Naive thymus-derived CD8-positive, alpha-beta T cell (primary cell): ENCODE measurements around the gene PAPPA. TPM values are rescaled to one million over a fixed set of nuclear protein-coding genes. Genes with fewer than 3 reads are reported as not detected.

Experiments used
- ATAC-seq, 2 donors: fragments of 150-1000 bp; cut with Tn5 transposase in 1 of 2; sonication (Bioruptor Pico), chemical (Tn5 transposase) in 1 of 2; 1 replicate in 1 of 2; 2 replicates in 1 of 2; pipeline ENCODE4 v1.10.0; 2021; ENCODE audit warnings: mild to moderate bottlenecking in 2 of 2, moderate library complexity in 2 of 2
- POLR2A ChIA-PET: fragments of 350-600 bp; sonication (Branson Sonifier 250); formaldehyde crosslinking; loops from one replicate; lab custom pipeline; 2021; ENCODE audit warnings: antibody characterized with exemption; lab: Charles Lee
- DNase-seq, 10 donors: peaks; one replicate each; pipeline versions ENCODE4 v3.0.0 to v3.0.0-alpha.2; 2020 to 2022
- H3K27ac Mint-ChIP-seq, 10 donors: one replicate each; pipeline ENCODE4 v1.8.0; 2020 to 2022; ENCODE audit warnings: mild to moderate bottlenecking in 10 of 10, mixed read lengths in 10 of 10, moderate library complexity in 4 of 10, inconsistent platforms in 1 of 10
- H3K27me3 Mint-ChIP-seq, 5 donors: one replicate each; pipeline ENCODE4 v1.8.0; 2021 to 2022; ENCODE audit warnings: mixed read lengths in 5 of 5
- H3K36me3 Mint-ChIP-seq, 3 donors: one replicate each; pipeline ENCODE4 v1.8.0; 2020 to 2022; ENCODE audit warnings: mixed read lengths in 3 of 3, mild to moderate bottlenecking in 2 of 3, inconsistent platforms in 1 of 3
- H3K4me1 Mint-ChIP-seq, 4 donors: one replicate each; pipeline ENCODE4 v1.8.0; 2021 to 2022; ENCODE audit warnings: mixed read lengths in 4 of 4
- H3K4me3 Mint-ChIP-seq, 10 donors: one replicate each; pipeline ENCODE4 v1.8.0; 2020 to 2022; ENCODE audit warnings: mild to moderate bottlenecking in 10 of 10, mixed read lengths in 10 of 10, moderate library complexity in 6 of 10, inconsistent platforms in 1 of 10
- H3K9me3 Mint-ChIP-seq, 9 donors: one replicate each; pipeline ENCODE4 v1.8.0; 2020 to 2022; ENCODE audit warnings: mixed read lengths in 9 of 9, mild to moderate bottlenecking in 3 of 9, inconsistent platforms in 1 of 9, moderate library complexity in 1 of 9
- polyA plus RNA-seq, 3 donors: library from polyadenylated mRNA; unstranded; fragments of 300-500 nt; fragmentation: Illumina TruSeq; gene quantifications; one replicate each; pipeline ENCODE4 v1.2.3, GENCODE V29; 2021
- total RNA-seq, 8 experiments: library from RNA in 2 of 8; stranded (reverse) in 2 of 8; gene quantifications; one replicate each; pipeline ENCODE4 v1.2.3 and lab custom pipeline; 2021 to 2026

Gene PAPPA
- total and polyA plus RNA-seq, 5 experiments from 2014 or later = 0.09 TPM; not detected in 4

GRCh38 chr9:116360989-116361388 is 207.4 kb downstream of the PAPPA start:
- POLR2A ChIA-PET = no interaction called here
- Mint-ChIP-seq H3K9me3 (no peaks in the 10 kb centered on the region), H3K4me3 (no peak overlapping the region), H3K4me1 (no peaks in the 10 kb centered on the region), H3K27ac (no peak overlapping the region), H3K27me3 (peaks cover 0 to 3% (median 0%) of the 10 kb centered on the region in 5 donors), H3K36me3 (no peaks in the 10 kb centered on the region)
- no peak for ATAC-seq
- DNase-seq = no peak

GRCh38 chr9:116361547-116361946 is 208.0 kb downstream of the PAPPA start:
- Mint-ChIP-seq H3K9me3 (no peaks in the 10 kb centered on the region), H3K4me3 (no peak overlapping the region), H3K27ac (peak overlapping the region in 1 of 10 donors; percentile 0), H3K36me3 (no peaks in the 10 kb centered on the region), H3K4me1 (no peaks in the 10 kb centered on the region), H3K27me3 (peaks cover 0 to 3% (median 0%) of the 10 kb centered on the region in 5 donors)
- ATAC-seq = no peak
- POLR2A ChIA-PET = no interaction called here
- no peak for DNase-seq

- H3K4me1 Mint-ChIP-seq = no peaks in the 10 kb centered on the region
- no peak for DNase-seq
- no peaks in the 10 kb centered on the region for H3K36me3 Mint-ChIP-seq
- ATAC-seq = no peak
- peaks cover 0 to 3% (median 0%) of the 10 kb centered on the region in 5 donors for H3K27me3 Mint-ChIP-seq
- H3K27ac Mint-ChIP-seq = peak overlapping the region in 1 of 10 donors; percentile 35
- no peak overlapping the region for H3K4me3 Mint-ChIP-seq
- no peaks in the 10 kb centered on the region for H3K9me3 Mint-ChIP-seq
- POLR2A ChIA-PET = no interaction called here
These were observed 208.9 kb downstream of the PAPPA start for GRCh38 chr9:116362493-116362892.

- POLR2A ChIA-PET = no interaction called here
- H3K27ac Mint-ChIP-seq = no peak overlapping the region
These were observed 211.5 kb downstream of the PAPPA start for GRCh38 chr9:116365056-116365471.

GRCh38 chr9:116366241-116366640 is 212.7 kb downstream of the PAPPA start:
- ATAC-seq (no peak), DNase-seq (no peak)
- H3K36me3 Mint-ChIP-seq = no peaks in the 10 kb centered on the region
- H3K9me3 Mint-ChIP-seq = no peaks in the 10 kb centered on the region
- H3K4me3 Mint-ChIP-seq = no peak overlapping the region
- H3K27me3 Mint-ChIP-seq = peaks cover 0 to 5% (median 0%) of the 10 kb centered on the region in 5 donors
- POLR2A ChIA-PET = no interaction called here
- H3K27ac Mint-ChIP-seq = no peak overlapping the region
- peaks cover 0 to 4% (median 0%) of the 10 kb centered on the region in 4 donors for H3K4me1 Mint-ChIP-seq

More at GRCh38 chr9:116365056-116365471, 211.5 kb downstream of the PAPPA start:
- ATAC-seq = no peak
- DNase-seq = no peak
- Mint-ChIP-seq H3K36me3 (no peaks in the 10 kb centered on the region), H3K4me3 (no peak overlapping the region), H3K27me3 (peaks cover 0 to 5% (median 0%) of the 10 kb centered on the region in 5 donors), H3K4me1 (peaks cover 0 to 4% (median 0%) of the 10 kb centered on the region in 4 donors), H3K9me3 (no peaks in the 10 kb centered on the region)

- H3K4me1 Mint-ChIP-seq = peaks cover 0 to 4% (median 0%) of the 10 kb centered on the region in 4 donors
- H3K4me3 Mint-ChIP-seq = no peak overlapping the region
- DNase-seq (no peak), ATAC-seq (no peak)
- H3K9me3 Mint-ChIP-seq = peaks cover 0 to 4% (median 0%) of the 10 kb centered on the region in 9 donors
- peaks cover 0 to 5% (median 0%) of the 10 kb centered on the region in 5 donors for H3K27me3 Mint-ChIP-seq
- no peak overlapping the region for H3K27ac Mint-ChIP-seq
- POLR2A ChIA-PET = no interaction called here
- H3K36me3 Mint-ChIP-seq = no peaks in the 10 kb centered on the region
These were observed 215.1 kb downstream of the PAPPA start for GRCh38 chr9:116368680-116369079.

GRCh38 chr9:116369706-116370105 is 216.1 kb downstream of the PAPPA start:
- H3K27ac Mint-ChIP-seq = no peak overlapping the region
- H3K9me3 Mint-ChIP-seq = peaks cover 0 to 7% (median 0%) of the 10 kb centered on the region in 9 donors
- no peak for DNase-seq
- H3K27me3 Mint-ChIP-seq = peaks cover 0 to 5% (median 0%) of the 10 kb centered on the region in 5 donors
- POLR2A ChIA-PET = no interaction called here
- H3K4me3 Mint-ChIP-seq = no peak overlapping the region
- H3K36me3 Mint-ChIP-seq = no peaks in the 10 kb centered on the region
- peaks cover 0 to 4% (median 0%) of the 10 kb centered on the region in 4 donors for H3K4me1 Mint-ChIP-seq
- no peak for ATAC-seq

- peaks cover 0 to 5% (median 0%) of the 10 kb centered on the region in 5 donors for H3K27me3 Mint-ChIP-seq
- H3K4me1 Mint-ChIP-seq = peaks cover 0 to 4% (median 0%) of the 10 kb centered on the region in 4 donors
- H3K27ac Mint-ChIP-seq = no peak overlapping the region
- H3K9me3 Mint-ChIP-seq = peaks cover 0 to 7% (median 0%) of the 10 kb centered on the region in 9 donors
- POLR2A ChIA-PET = no interaction called here
- H3K36me3 Mint-ChIP-seq = no peaks in the 10 kb centered on the region
- DNase-seq (no peak), ATAC-seq (no peak)
- no peak overlapping the region for H3K4me3 Mint-ChIP-seq
These were observed 217.0 kb downstream of the PAPPA start for GRCh38 chr9:116370556-116370955.

- no peak for DNase-seq
- Mint-ChIP-seq H3K36me3 (no peaks in the 10 kb centered on the region), H3K4me1 (peaks cover 0 to 4% (median 0%) of the 10 kb centered on the region in 4 donors), H3K27me3 (peaks cover 0 to 5% (median 0%) of the 10 kb centered on the region in 5 donors), H3K27ac (no peak overlapping the region), H3K4me3 (no peak overlapping the region), H3K9me3 (peaks cover 0 to 7% (median 0%) of the 10 kb centered on the region in 9 donors)
- ATAC-seq = no peak
- POLR2A ChIA-PET = no interaction called here
These were observed 218.6 kb downstream of the PAPPA start for GRCh38 chr9:116372081-116372673.

- H3K4me1 Mint-ChIP-seq = peaks cover 0 to 4% (median 0%) of the 10 kb centered on the region in 4 donors
- POLR2A ChIA-PET = no interaction called here
- DNase-seq = no peak
These were observed 219.2 kb downstream of the PAPPA start for GRCh38 chr9:116372786-116373185.

GRCh38 chr9:116377179-116377798 is 223.7 kb downstream of the PAPPA start:
- no peaks in the 10 kb centered on the region for H3K36me3 Mint-ChIP-seq
- H3K27me3 Mint-ChIP-seq = no peaks in the 10 kb centered on the region
- no peak overlapping the region for H3K27ac Mint-ChIP-seq
- no peaks in the 10 kb centered on the region for H3K4me1 Mint-ChIP-seq
- no peak overlapping the region for H3K4me3 Mint-ChIP-seq
- peaks cover 0 to 7% (median 0%) of the 10 kb centered on the region in 9 donors for H3K9me3 Mint-ChIP-seq
- DNase-seq = no peak
- POLR2A ChIA-PET = no interaction called here
- no peak for ATAC-seq

More at GRCh38 chr9:116372786-116373185, 219.2 kb downstream of the PAPPA start:
- Mint-ChIP-seq H3K4me3 (no peak overlapping the region), H3K36me3 (no peaks in the 10 kb centered on the region), H3K27ac (no peak overlapping the region), H3K9me3 (peaks cover 0 to 7% (median 0%) of the 10 kb centered on the region in 9 donors), H3K27me3 (peaks cover 0 to 5% (median 0%) of the 10 kb centered on the region in 5 donors)
- ATAC-seq = no peak

- POLR2A ChIA-PET = no interaction called here
- no peaks in the 10 kb centered on the region for H3K4me1 Mint-ChIP-seq
- DNase-seq (no peak), ATAC-seq (no peak)
- no peak overlapping the region for H3K4me3 Mint-ChIP-seq
- H3K36me3 Mint-ChIP-seq = no peaks in the 10 kb centered on the region
- H3K27me3 Mint-ChIP-seq = no peaks in the 10 kb centered on the region
- peaks cover 0 to 6% (median 0%) of the 10 kb centered on the region in 9 donors for H3K9me3 Mint-ChIP-seq
- H3K27ac Mint-ChIP-seq = no peak overlapping the region
These were observed 225.3 kb downstream of the PAPPA start for GRCh38 chr9:116378873-116379272.

GRCh38 chr9:116379821-116380220 is 226.2 kb downstream of the PAPPA start:
- DNase-seq (no peak), ATAC-seq (no peak)
- H3K4me1 Mint-ChIP-seq = no peaks in the 10 kb centered on the region
- H3K9me3 Mint-ChIP-seq = peaks cover 0 to 5% (median 0%) of the 10 kb centered on the region in 9 donors
- H3K4me3 Mint-ChIP-seq = no peak overlapping the region
- H3K36me3 Mint-ChIP-seq = no peaks in the 10 kb centered on the region
- no peaks in the 10 kb centered on the region for H3K27me3 Mint-ChIP-seq
- POLR2A ChIA-PET = no interaction called here
- no peak overlapping the region for H3K27ac Mint-ChIP-seq
